HepG2 (cell line): Measurements from ENCODE around the gene HLA-B. TPM values are rescaled to one million over a fixed set of nuclear protein-coding genes. Genes with fewer than 3 reads are reported as not detected.

Source experiments
- LCORL ChIP-seq, 2 experiments: fragments of 450-650 bp in 1 of 2; sonication (generic) in 1 of 2; formaldehyde crosslinking in 1 of 2; IDR thresholded peaks; 2 replicates each; pipeline versions ENCODE4 v1.5.0 to v1.6.1; 2017 to 2020; ENCODE audit warnings: antibody characterized with exemption in 1 of 2, missing genetic modification reagents in 1 of 2
- STAT5B ChIP-seq: sonication (generic); formaldehyde crosslinking; IDR thresholded peaks from 2 replicates; pipeline ENCODE4 v1.4.0; 2020; ENCODE audit warnings: missing genetic modification reagents
- TAF1 ChIP-seq: sonication (generic); formaldehyde crosslinking; IDR thresholded peaks from 2 replicates; pipeline ENCODE4 v1.4.0; 2020; ENCODE audit warnings: missing genetic modification reagents
- ZNF230 ChIP-seq: sonication (generic); formaldehyde crosslinking; IDR thresholded peaks from 2 replicates; pipeline ENCODE4 v1.4.0; 2020; ENCODE audit warnings: mild to moderate bottlenecking, missing genetic modification reagents
- ZNF33B ChIP-seq: sonication (generic); formaldehyde crosslinking; IDR thresholded peaks from 2 replicates; pipeline ENCODE4 v1.5.1; 2020; ENCODE audit warnings: mild to moderate bottlenecking, missing genetic modification reagents
- ZNF883 ChIP-seq: sonication (generic); formaldehyde crosslinking; IDR thresholded peaks from 2 replicates; pipeline ENCODE4 v1.5.1; 2020; ENCODE audit warnings: mild to moderate bottlenecking, missing genetic modification reagents; ENCODE audit errors: not compliant biosample characterization
- ZSCAN31 ChIP-seq: sonication (generic); formaldehyde crosslinking; IDR thresholded peaks from 2 replicates; pipeline ENCODE4 v1.5.0; 2020; ENCODE audit warnings: low read depth, mild to moderate bottlenecking, missing genetic modification reagents
- polyA plus RNA-seq, 8 experiments: library from polyadenylated mRNA; depleted of rRNA in 3 of 8; stranded (reverse) in 7 of 8; unstranded in 1 of 8; fragments of >200 nt; fragmentation: Illumina TruSeq in 4 of 8; extraction: Trizol in 4 of 8; gene quantifications; 2 replicates each; pipeline versions ENCODE4 v1.2.1 to v1.2.3, GENCODE V29; 2011 to 2016; ENCODE audit warnings: low read depth in 4 of 8, missing spikeins in 1 of 8, mixed read lengths in 1 of 8; ENCODE audit not compliant: insufficient read depth in 1 of 8
- total RNA-seq, 5 experiments: library from RNA; depleted of rRNA; stranded (reverse); fragments of >200 nt; fragmentation: Illumina TruSeq; extraction: Trizol; gene quantifications; 2 replicates each; pipeline ENCODE4 v1.2.3, GENCODE V29; 2016; ENCODE audit warnings: low read depth in 1 of 5
- TF ChIP-seq, protein P1 (sequence below): sonication (generic); formaldehyde crosslinking; IDR thresholded peaks from 2 replicates; pipeline ENCODE4 v1.4.0; 2020; ENCODE audit warnings: missing genetic modification reagents, mild to moderate bottlenecking, borderline replicate concordance
- TF ChIP-seq, protein P2 (sequence below): sonication (generic); formaldehyde crosslinking; IDR thresholded peaks from 2 replicates; pipeline ENCODE4 v1.9.0; 2021; ENCODE audit warnings: missing genetic modification reagents, mild to moderate bottlenecking, borderline replicate concordance
- TF ChIP-seq, protein P3 (sequence below): sonication (generic); formaldehyde crosslinking; IDR thresholded peaks from 2 replicates; pipeline ENCODE4 v1.4.0; 2020; ENCODE audit warnings: mild to moderate bottlenecking, low read depth, missing genetic modification reagents
- TF ChIP-seq, protein P4 (sequence below): sonication (generic); formaldehyde crosslinking; IDR thresholded peaks from 2 replicates; pipeline ENCODE4 v1.4.0; 2020; ENCODE audit warnings: low read depth, mild to moderate bottlenecking, missing genetic modification reagents
- TF ChIP-seq, protein P5 (sequence below), 2 experiments: sonication (generic) in 1 of 2; formaldehyde crosslinking in 1 of 2; IDR thresholded peaks; 2 replicates each; pipeline versions ENCODE4 v1.4.0 to v1.6.1; 2018 to 2020; ENCODE audit warnings: missing genetic modification reagents in 2 of 2, borderline replicate concordance in 1 of 2, low read depth in 1 of 2, mild to moderate bottlenecking in 1 of 2, missing biosample characterization in 1 of 2
- TF ChIP-seq, protein P6 (sequence below): sonication (generic); formaldehyde crosslinking; IDR thresholded peaks from 2 replicates; pipeline ENCODE4 v1.4.0; 2020; ENCODE audit warnings: missing genetic modification reagents

HLA-B gene
- total and polyA plus RNA-seq, 2 of the 13 experiments (the other 11 are each of a cell fraction or from before 2014, with no cell fraction given), result 35.3 to 88.9 TPM

DNA sequence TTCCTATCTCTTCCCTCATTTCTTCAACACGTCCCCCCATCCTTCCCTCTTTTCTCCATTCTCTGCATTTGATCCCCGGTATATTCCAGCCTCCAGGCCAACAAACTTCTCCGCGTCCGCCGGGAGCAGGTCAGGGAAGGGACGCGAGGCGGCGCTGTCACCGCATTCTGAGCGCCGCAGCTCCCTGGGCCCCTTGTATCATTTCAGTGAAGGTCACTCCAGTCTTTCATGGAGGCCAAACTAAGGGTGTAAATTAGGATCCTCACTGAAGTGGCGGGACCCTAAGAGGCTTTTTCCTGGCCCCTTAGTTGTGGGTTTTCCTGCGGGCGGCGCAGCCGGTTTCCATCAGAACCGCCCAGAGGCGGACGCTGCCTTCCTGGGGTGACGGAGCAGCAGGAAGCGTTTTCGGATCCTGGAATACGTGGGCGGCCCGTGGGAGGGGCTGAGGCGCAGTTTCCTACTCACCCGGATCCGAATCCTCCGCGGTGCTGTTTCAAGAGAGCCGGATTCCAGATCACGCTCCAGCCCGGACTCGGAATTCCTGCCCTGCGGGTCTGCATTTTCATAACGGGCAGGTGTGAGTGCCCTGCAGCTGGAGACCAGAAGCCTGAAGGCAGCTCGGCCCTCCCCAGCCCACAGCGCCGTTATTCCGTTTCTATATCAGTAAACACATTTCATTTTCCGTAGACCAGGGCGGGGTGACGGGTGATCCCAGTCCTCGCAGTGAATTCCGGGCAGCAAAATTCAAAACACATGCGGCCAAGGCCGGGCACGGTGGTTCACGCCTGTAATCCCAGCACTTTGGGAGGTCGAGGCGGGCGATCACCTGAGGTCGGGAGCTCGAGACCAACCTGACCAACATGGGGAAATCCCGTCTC lies 42.8 kb upstream of the HLA-B start (continued):
- TF ChIP-seq, protein P1, sequence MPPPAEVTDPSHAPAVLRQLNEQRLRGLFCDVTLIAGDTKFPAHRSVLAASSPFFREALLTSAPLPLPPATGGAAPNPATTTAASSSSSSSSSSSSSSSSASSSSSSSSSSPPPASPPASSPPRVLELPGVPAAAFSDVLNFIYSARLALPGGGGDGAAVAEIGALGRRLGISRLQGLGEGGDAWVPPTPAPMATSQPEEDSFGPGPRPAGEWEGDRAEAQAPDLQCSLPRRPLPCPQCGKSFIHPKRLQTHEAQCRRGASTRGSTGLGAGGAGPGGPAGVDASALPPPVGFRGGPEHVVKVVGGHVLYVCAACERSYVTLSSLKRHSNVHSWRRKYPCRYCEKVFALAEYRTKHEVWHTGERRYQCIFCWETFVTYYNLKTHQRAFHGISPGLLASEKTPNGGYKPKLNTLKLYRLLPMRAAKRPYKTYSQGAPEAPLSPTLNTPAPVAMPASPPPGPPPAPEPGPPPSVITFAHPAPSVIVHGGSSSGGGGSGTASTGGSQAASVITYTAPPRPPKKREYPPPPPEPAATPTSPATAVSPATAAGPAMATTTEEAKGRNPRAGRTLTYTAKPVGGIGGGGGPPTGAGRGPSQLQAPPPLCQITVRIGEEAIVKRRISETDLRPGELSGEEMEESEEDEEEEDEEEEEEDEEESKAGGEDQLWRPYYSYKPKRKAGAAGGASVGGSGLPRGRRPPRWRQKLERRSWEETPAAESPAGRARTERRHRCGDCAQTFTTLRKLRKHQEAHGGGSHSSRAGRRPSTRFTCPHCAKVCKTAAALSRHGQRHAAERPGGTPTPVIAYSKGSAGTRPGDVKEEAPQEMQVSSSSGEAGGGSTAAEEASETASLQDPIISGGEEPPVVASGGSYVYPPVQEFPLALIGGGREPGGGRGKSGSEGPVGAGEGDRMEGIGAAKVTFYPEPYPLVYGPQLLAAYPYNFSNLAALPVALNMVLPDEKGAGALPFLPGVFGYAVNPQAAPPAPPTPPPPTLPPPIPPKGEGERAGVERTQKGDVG, result 0 out of 2 replicates have a peak, but pooled peaks have one; percentile 58
- TF ChIP-seq, protein P2, sequence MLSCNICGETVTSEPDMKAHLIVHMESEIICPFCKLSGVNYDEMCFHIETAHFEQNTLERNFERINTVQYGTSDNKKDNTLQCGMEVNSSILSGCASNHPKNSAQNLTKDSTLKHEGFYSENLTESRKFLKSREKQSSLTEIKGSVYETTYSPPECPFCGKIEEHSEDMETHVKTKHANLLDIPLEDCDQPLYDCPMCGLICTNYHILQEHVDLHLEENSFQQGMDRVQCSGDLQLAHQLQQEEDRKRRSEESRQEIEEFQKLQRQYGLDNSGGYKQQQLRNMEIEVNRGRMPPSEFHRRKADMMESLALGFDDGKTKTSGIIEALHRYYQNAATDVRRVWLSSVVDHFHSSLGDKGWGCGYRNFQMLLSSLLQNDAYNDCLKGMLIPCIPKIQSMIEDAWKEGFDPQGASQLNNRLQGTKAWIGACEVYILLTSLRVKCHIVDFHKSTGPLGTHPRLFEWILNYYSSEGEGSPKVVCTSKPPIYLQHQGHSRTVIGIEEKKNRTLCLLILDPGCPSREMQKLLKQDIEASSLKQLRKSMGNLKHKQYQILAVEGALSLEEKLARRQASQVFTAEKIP (CRISPR knock-in tag), result no peak
- TF ChIP-seq TAF1 (CRISPR knock-in tag), result peak; percentile 56
- TF ChIP-seq ZNF883 (CRISPR knock-in tag), result peak; percentile 51
- 0 out of 2 replicates have a peak, but pooled peaks have one; percentile 33 for TF ChIP-seq STAT5B (CRISPR knock-in tag)
- TF ChIP-seq, protein P3, sequence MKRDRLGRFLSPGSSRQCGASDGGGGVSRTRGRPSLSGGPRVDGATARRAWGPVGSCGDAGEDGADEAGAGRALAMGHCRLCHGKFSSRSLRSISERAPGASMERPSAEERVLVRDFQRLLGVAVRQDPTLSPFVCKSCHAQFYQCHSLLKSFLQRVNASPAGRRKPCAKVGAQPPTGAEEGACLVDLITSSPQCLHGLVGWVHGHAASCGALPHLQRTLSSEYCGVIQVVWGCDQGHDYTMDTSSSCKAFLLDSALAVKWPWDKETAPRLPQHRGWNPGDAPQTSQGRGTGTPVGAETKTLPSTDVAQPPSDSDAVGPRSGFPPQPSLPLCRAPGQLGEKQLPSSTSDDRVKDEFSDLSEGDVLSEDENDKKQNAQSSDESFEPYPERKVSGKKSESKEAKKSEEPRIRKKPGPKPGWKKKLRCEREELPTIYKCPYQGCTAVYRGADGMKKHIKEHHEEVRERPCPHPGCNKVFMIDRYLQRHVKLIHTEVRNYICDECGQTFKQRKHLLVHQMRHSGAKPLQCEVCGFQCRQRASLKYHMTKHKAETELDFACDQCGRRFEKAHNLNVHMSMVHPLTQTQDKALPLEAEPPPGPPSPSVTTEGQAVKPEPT (CRISPR knock-in tag), result 0 out of 2 replicates have a peak, but pooled peaks have one; percentile 27
- TF ChIP-seq, protein P4, sequence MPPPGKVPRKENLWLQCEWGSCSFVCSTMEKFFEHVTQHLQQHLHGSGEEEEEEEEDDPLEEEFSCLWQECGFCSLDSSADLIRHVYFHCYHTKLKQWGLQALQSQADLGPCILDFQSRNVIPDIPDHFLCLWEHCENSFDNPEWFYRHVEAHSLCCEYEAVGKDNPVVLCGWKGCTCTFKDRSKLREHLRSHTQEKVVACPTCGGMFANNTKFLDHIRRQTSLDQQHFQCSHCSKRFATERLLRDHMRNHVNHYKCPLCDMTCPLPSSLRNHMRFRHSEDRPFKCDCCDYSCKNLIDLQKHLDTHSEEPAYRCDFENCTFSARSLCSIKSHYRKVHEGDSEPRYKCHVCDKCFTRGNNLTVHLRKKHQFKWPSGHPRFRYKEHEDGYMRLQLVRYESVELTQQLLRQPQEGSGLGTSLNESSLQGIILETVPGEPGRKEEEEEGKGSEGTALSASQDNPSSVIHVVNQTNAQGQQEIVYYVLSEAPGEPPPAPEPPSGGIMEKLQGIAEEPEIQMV (CRISPR knock-in tag), result peak; percentile 98
- TF ChIP-seq, protein P5, sequence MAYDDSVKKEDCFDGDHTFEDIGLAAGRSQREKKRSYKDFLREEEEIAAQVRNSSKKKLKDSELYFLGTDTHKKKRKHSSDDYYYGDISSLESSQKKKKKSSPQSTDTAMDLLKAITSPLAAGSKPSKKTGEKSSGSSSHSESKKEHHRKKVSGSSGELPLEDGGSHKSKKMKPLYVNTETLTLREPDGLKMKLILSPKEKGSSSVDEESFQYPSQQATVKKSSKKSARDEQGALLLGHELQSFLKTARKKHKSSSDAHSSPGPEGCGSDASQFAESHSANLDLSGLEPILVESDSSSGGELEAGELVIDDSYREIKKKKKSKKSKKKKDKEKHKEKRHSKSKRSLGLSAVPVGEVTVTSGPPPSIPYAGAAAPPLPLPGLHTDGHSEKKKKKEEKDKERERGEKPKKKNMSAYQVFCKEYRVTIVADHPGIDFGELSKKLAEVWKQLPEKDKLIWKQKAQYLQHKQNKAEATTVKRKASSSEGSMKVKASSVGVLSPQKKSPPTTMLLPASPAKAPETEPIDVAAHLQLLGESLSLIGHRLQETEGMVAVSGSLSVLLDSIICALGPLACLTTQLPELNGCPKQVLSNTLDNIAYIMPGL (CRISPR knock-in tag; IDR thresholded peaks at IDR 0.05; ENCODE audit: borderline replicate concordance in 1 of 2, low read depth in 1 of 2), result peak; percentile 97 to 99
- TF ChIP-seq, protein P6, sequence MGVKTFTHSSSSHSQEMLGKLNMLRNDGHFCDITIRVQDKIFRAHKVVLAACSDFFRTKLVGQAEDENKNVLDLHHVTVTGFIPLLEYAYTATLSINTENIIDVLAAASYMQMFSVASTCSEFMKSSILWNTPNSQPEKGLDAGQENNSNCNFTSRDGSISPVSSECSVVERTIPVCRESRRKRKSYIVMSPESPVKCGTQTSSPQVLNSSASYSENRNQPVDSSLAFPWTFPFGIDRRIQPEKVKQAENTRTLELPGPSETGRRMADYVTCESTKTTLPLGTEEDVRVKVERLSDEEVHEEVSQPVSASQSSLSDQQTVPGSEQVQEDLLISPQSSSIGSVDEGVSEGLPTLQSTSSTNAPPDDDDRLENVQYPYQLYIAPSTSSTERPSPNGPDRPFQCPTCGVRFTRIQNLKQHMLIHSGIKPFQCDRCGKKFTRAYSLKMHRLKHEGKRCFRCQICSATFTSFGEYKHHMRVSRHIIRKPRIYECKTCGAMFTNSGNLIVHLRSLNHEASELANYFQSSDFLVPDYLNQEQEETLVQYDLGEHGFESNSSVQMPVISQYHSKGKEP (CRISPR knock-in tag), result 0 out of 2 replicates have a peak, but pooled peaks have one; percentile 12
- TF ChIP-seq LCORL (IDR thresholded peaks at IDR 0.05), result no peak; the same call in 1 of the 2 replicates
- TF ChIP-seq LCORL (CRISPR knock-in tag; IDR thresholded peaks at IDR 0.05), result peak; percentile 58
- TF ChIP-seq ZNF33B (CRISPR knock-in tag), result peak; percentile 85
- no peak for TF ChIP-seq ZNF230 (CRISPR knock-in tag)
- TF ChIP-seq ZSCAN31 (CRISPR knock-in tag), result peak; percentile 70; the same call in 1 of the 2 replicates
